H1 (cell line): ENCODE results near the gene ADORA1. TPM values are rescaled to one million over a fixed set of nuclear protein-coding genes. Genes with fewer than 3 reads are reported as not detected.

Experiments used
- ASH2L ChIP-seq: fragments of 200-600, 300-600 bp; sonication (generic); IDR thresholded peaks from one replicate; pipeline ENCODE4 v1.7.1; 2017; ENCODE audit warnings: low read length
- HDAC6 ChIP-seq: IDR thresholded peaks from one replicate; pipeline ENCODE4 v1.7.1; 2012; ENCODE audit warnings: low read depth, mild to moderate bottlenecking, inconsistent platforms, low read length, moderate library complexity
- KDM5A ChIP-seq: fragments of 200-600 bp; IDR thresholded peaks from 2 replicates; pipeline ENCODE4 v1.7.1; 2012; ENCODE audit warnings: mild to moderate bottlenecking, low read length, inconsistent platforms, mixed read lengths
- RAD21 ChIP-seq, 2 experiments: IDR thresholded peaks in 1 of 2; conservative IDR thresholded peaks in 1 of 2; 2 replicates each; pipeline ENCODE4 v1.6.1; 2011; ENCODE audit warnings: low read depth in 2 of 2, low read length in 2 of 2, improper control_type of control experiment in 1 of 2, inconsistent platforms in 1 of 2, mild to moderate bottlenecking in 1 of 2, moderate library complexity in 1 of 2
- polyA plus RNA-seq, 7 experiments: library from polyadenylated mRNA; depleted of rRNA in 3 of 7; stranded (reverse) in 5 of 7; unstranded in 2 of 7; fragments of >200 nt in 5 of 7; fragments of 200-250 nt in 2 of 7; gene quantifications; 1 replicate in 5 of 7; 2 replicates in 1 of 7; 4 replicates in 1 of 7; pipeline versions ENCODE4 v1.2.1 to v1.2.3, GENCODE V29; 2011 to 2013; ENCODE audit warnings: missing spikeins in 2 of 7, mixed read lengths in 2 of 7
- total RNA-seq: library from RNA; stranded (reverse); fragmentation: NEBNext Ultra II Directional; extraction: Animal tissue kit (Norgen Biotek cat#: 25700); gene quantifications from 2 replicates; pipeline ENCODE4 v1.2.1, GENCODE V29; 2021

Gene ADORA1
- total and polyA plus RNA-seq, 2 of the 8 experiments (the other 6 are each of a cell fraction or from before 2014, with no cell fraction given) = 3.3 to 6.7 TPM

DNA sequence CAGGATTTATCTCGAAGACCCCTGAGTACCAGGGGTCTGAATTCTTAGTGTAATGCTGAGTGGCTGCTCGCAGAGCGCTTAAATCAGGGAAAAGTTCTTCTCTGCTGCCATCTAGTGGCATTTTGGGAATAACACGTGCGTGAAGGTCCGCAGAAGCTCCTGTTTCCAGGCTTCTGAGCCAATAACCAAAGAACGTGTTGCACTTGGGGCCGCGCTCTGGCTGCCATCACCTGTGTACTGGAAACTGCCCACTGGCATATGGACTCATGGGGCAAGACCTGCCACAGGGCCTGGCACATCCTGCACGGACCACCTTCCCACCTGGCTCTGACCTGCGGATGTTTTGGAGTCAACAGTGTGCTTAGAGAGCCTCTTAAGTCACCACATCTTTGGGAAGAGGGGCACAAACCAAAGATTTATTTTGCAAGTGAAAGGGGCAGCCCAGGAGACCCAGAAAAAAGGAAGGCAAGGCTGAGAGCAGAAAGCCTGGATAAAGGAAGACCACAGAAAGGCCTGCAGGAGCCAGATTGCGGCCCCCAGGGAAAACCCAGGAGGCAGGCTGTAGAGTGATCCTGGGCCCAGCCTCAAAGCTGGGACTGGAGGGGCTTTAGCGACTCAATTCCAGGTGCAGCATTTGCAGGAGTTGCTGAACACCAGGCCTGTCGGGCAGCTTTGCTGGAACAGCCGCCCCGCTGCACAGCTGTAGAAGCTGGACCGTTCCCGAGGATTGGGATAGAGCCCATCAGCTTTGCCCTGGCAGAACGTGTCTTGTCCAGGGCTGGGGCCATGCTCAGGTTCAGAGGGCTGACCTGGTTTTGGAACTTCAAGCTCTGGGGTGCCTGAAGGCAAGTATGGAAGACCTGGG, 89.0 kb downstream of the ADORA1 start (continued):
- TF ChIP-seq ASH2L = peak; percentile 62
- TF ChIP-seq RAD21 (IDR thresholded peaks at IDR 0.05 in 1 of 2, conservative IDR thresholded peaks at IDR 0.05 in 1 of 2; ENCODE audit: low read depth in 2 of 2, low read length in 2 of 2) = peak; percentile 87 to 91
- TF ChIP-seq KDM5A = no peak
- TF ChIP-seq HDAC6 = no peak

Other genes starting within 250 kb of the ADORA1 start
- 5.6 and 6.5 TPM in 2 replicates for gene RABIF, start 238.6 kb upstream of the ADORA1 start, total RNA-seq
- gene RABIF, start 238.6 kb upstream of the ADORA1 start, polyA plus RNA-seq (2011; rRNA removed) = 5.1 and 6.9 TPM in 2 replicates
- 29.9 and 33.3 TPM in 2 replicates for gene KLHL12, start 200.5 kb upstream of the ADORA1 start, total RNA-seq
- gene KLHL12, start 200.5 kb upstream of the ADORA1 start, polyA plus RNA-seq (2011; rRNA removed) = 22.3 and 27.2 TPM in 2 replicates
- gene ADIPOR1, start 169.4 kb upstream of the ADORA1 start, total RNA-seq = 69.2 and 69.8 TPM in 2 replicates
- gene ADIPOR1, start 169.4 kb upstream of the ADORA1 start, polyA plus RNA-seq (2011; rRNA removed) = 92.0 and 118 TPM in 2 replicates
- gene CYB5R1, start 160.5 kb upstream of the ADORA1 start, total RNA-seq = 14.3 and 17.1 TPM in 2 replicates
- 11.9 and 14.3 TPM in 2 replicates for gene CYB5R1, start 160.5 kb upstream of the ADORA1 start, polyA plus RNA-seq (2011; rRNA removed)
- gene TMEM183A, start 120.4 kb upstream of the ADORA1 start, total RNA-seq = 107 TPM in 2 replicates
- 160 and 173 TPM in 2 replicates for gene TMEM183A, start 120.4 kb upstream of the ADORA1 start, polyA plus RNA-seq (2011; rRNA removed)
- gene PPFIA4, start 101.2 kb upstream of the ADORA1 start, total RNA-seq = 7.0 and 9.9 TPM in 2 replicates
- 9.0 and 12.5 TPM in 2 replicates for gene PPFIA4, start 101.2 kb upstream of the ADORA1 start, polyA plus RNA-seq (2011; rRNA removed)
- not detected in 2 replicates for gene MYOG, start 41.7 kb upstream of the ADORA1 start, total RNA-seq
- gene MYOG, start 41.7 kb upstream of the ADORA1 start, polyA plus RNA-seq (2011; rRNA removed) = not detected in 2 replicates
- gene MYBPH, start 48.1 kb downstream of the ADORA1 start, total RNA-seq = not detected in 2 replicates
- not detected in 2 replicates for gene MYBPH, start 48.1 kb downstream of the ADORA1 start, polyA plus RNA-seq (2011; rRNA removed)
- gene CHI3L1, start 59.0 kb downstream of the ADORA1 start, total RNA-seq = not detected in 2 replicates
- 0.57 and 1.0 TPM in 2 replicates for gene CHI3L1, start 59.0 kb downstream of the ADORA1 start, polyA plus RNA-seq (2011; rRNA removed)
- gene CHIT1, start 101.9 kb downstream of the ADORA1 start, total RNA-seq = not detected in 2 replicates
- not detected in 2 replicates for gene CHIT1, start 101.9 kb downstream of the ADORA1 start, polyA plus RNA-seq (2011; rRNA removed)
- gene BTG2, start 177.8 kb downstream of the ADORA1 start, total RNA-seq = 4.1 and 4.8 TPM in 2 replicates
- gene BTG2, start 177.8 kb downstream of the ADORA1 start, polyA plus RNA-seq (2011; rRNA removed) = 11.0 and 15.1 TPM in 2 replicates
- 0.27 and 0.32 TPM in 2 replicates for gene FMOD, start 223.4 kb downstream of the ADORA1 start, total RNA-seq
- 0.17 and 0.20 TPM in 2 replicates for gene FMOD, start 223.4 kb downstream of the ADORA1 start, polyA plus RNA-seq (2011; rRNA removed)